Measurements from ENCODE around the gene PRRG2. TPM values are rescaled to one million over a fixed set of nuclear protein-coding genes. Genes with fewer than 3 reads are reported as not detected.

Gene PRRG2
- total and polyA plus RNA-seq, 4 donors = 5.1 to 11.7 (median 9.8) TPM

DNA sequence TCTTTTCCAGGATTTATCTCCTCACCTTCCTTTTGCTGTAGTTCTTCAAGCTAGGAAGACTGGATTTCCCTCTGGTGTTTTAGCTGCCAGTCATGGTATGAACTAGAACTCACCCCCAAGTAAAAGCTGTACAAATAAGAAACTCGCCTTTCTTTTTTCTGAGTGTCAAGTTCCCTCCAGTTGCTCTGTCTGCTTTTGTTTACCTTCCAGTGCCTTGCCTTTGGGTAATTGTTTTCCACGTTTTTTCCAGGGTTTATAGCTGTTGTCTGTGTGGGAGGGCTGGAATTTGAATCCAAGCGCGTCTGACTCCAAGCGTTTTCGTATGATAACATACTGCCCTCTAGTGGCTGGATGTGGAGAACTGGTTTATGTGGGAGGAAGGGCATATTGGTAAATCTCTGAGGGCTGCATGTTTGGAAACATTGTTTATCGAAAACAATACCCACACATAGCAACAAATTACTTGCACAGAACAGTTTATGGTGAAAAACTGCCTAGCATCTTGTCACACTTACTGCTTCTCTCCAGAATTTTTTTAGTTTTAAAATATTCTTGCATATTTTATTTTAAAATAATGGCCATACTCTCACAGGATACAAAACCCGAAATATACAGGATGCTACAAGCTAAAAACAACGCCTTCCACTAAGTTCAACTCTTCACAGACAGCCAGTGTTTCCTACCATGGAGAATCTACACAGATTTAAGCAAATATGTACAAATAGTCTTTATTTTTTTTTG, 34.1 kb upstream of the PRRG2 start:
- peak; percentile 82 for ATAC-seq (ENCODE audit: insufficient read depth, low FRiP score)
- peak; percentile 89 to 98 (median 97) for DNase-seq
- Histone ChIP-seq H3K4me1 (ENCODE audit: control insufficient read depth in 5 of 5, insufficient read depth in 5 of 5, low read length in 5 of 5) (peaks cover 0 to 3% (median 0%) of the 10 kb centered on the region in 5 donors), H3K9ac (ENCODE audit: insufficient read depth in 1 of 2, low read length in 2 of 2) (peak overlapping the region in 1 of 2 donors; percentile 30), H3K27ac (ENCODE audit: low read depth in 1 of 2, low read length in 1 of 2) (no peak overlapping the region), H3K4me3 (no peak overlapping the region), H3K27me3 (ENCODE audit: control insufficient read depth in 3 of 3, insufficient read depth in 3 of 3, low read length in 2 of 3) (no peaks in the 10 kb centered on the region), H3K9me3 (ENCODE audit: control insufficient read depth in 4 of 4, insufficient read depth in 3 of 4, low read length in 3 of 4) (no peaks in the 10 kb centered on the region), H3K36me3 (ENCODE audit: control insufficient read depth in 4 of 4, insufficient read depth in 4 of 4, low read length in 4 of 4) (peaks cover 0 to 7% (median 2%) of the 10 kb centered on the region in 4 donors)
- TF ChIP-seq, protein P1, sequence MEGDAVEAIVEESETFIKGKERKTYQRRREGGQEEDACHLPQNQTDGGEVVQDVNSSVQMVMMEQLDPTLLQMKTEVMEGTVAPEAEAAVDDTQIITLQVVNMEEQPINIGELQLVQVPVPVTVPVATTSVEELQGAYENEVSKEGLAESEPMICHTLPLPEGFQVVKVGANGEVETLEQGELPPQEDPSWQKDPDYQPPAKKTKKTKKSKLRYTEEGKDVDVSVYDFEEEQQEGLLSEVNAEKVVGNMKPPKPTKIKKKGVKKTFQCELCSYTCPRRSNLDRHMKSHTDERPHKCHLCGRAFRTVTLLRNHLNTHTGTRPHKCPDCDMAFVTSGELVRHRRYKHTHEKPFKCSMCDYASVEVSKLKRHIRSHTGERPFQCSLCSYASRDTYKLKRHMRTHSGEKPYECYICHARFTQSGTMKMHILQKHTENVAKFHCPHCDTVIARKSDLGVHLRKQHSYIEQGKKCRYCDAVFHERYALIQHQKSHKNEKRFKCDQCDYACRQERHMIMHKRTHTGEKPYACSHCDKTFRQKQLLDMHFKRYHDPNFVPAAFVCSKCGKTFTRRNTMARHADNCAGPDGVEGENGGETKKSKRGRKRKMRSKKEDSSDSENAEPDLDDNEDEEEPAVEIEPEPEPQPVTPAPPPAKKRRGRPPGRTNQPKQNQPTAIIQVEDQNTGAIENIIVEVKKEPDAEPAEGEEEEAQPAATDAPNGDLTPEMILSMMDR (IDR thresholded peaks at IDR 0.05; ENCODE audit: control extremely low read depth, extremely low read depth) = peak; percentile 87
- 9 to 11% methylated on average over 9 of the region's 9 CpGs for WGBS, 2 donors

- Histone ChIP-seq H3K27me3 (ENCODE audit: control insufficient read depth in 3 of 3, insufficient read depth in 3 of 3, low read length in 2 of 3) (no peaks in the 10 kb centered on the region), H3K9ac (ENCODE audit: insufficient read depth in 1 of 2, low read length in 2 of 2) (no peak overlapping the region), H3K36me3 (ENCODE audit: control insufficient read depth in 4 of 4, insufficient read depth in 4 of 4, low read length in 4 of 4) (peaks cover 0 to 5% (median 1%) of the 10 kb centered on the region in 4 donors), H3K27ac (ENCODE audit: low read depth in 1 of 2, low read length in 1 of 2) (no peak overlapping the region), H3K4me1 (ENCODE audit: control insufficient read depth in 5 of 5, insufficient read depth in 5 of 5, low read length in 5 of 5) (peaks cover 0 to 3% (median 0%) of the 10 kb centered on the region in 5 donors), H3K9me3 (ENCODE audit: control insufficient read depth in 4 of 4, insufficient read depth in 3 of 4, low read length in 3 of 4) (no peaks in the 10 kb centered on the region), H3K4me3 (no peak overlapping the region)
- ATAC-seq (ENCODE audit: insufficient read depth, low FRiP score) (no peak), DNase-seq (no peak)
- TF ChIP-seq, protein P1 (IDR thresholded peaks at IDR 0.05; ENCODE audit: control extremely low read depth, extremely low read depth) = no peak
- 42 to 70% methylated on average over 13 of the region's 13 CpGs for WGBS, 2 donors
These were observed 32.1 kb upstream of the PRRG2 start for GRCh38 chr19:49549045-49549444.

- H3K36me3 ChIP-seq (ENCODE audit: control insufficient read depth in 4 of 4, insufficient read depth in 4 of 4, low read length in 4 of 4) = peaks cover 0 to 16% (median 6%) of the 10 kb centered on the region in 4 donors
- H3K9me3 ChIP-seq (ENCODE audit: control insufficient read depth in 4 of 4, insufficient read depth in 3 of 4, low read length in 3 of 4) = no peaks in the 10 kb centered on the region
- H3K9ac ChIP-seq (ENCODE audit: insufficient read depth in 1 of 2, low read length in 2 of 2) = no peak overlapping the region
- WGBS, 2 donors = 75 to 85% methylated on average over 7 of the region's 7 CpGs
- H3K4me1 ChIP-seq (ENCODE audit: control insufficient read depth in 5 of 5, insufficient read depth in 5 of 5, low read length in 5 of 5) = peaks cover 0 to 5% (median 0%) of the 10 kb centered on the region in 5 donors
- no peak for ATAC-seq (ENCODE audit: insufficient read depth, low FRiP score)
- no peak overlapping the region for H3K4me3 ChIP-seq
- TF ChIP-seq, protein P1 (IDR thresholded peaks at IDR 0.05; ENCODE audit: control extremely low read depth, extremely low read depth) = no peak
- H3K27ac ChIP-seq (ENCODE audit: low read depth in 1 of 2, low read length in 1 of 2) = no peak overlapping the region
- H3K27me3 ChIP-seq (ENCODE audit: control insufficient read depth in 3 of 3, insufficient read depth in 3 of 3, low read length in 2 of 3) = no peaks in the 10 kb centered on the region
- no peak for DNase-seq
These were observed 29.6 kb upstream of the PRRG2 start for GRCh38 chr19:49551531-49551930.
